Measurements from ENCODE around the gene DGKI. TPM values are rescaled to one million over a fixed set of nuclear protein-coding genes. Genes with fewer than 3 reads are reported as not detected.

Gene DGKI
- total and polyA plus RNA-seq, 4 donors: 0.03 to 1.5 (median 0.33) TPM

GRCh38 chr7:137757146-137757925 lies 89.4 kb downstream of the DGKI start:
- no peak overlapping the region for H3K9ac ChIP-seq (ENCODE audit: insufficient read depth in 1 of 2, low read length in 2 of 2)
- DNase-seq (no peak), ATAC-seq (ENCODE audit: insufficient read depth, low FRiP score) (no peak)
- H3K9me3 ChIP-seq (ENCODE audit: control insufficient read depth in 4 of 4, insufficient read depth in 3 of 4, low read length in 3 of 4): no peaks in the 10 kb centered on the region
- TF ChIP-seq CTCF (IDR thresholded peaks at IDR 0.05; ENCODE audit: control extremely low read depth, extremely low read depth): no peak
- no peaks in the 10 kb centered on the region for H3K27me3 ChIP-seq (ENCODE audit: control insufficient read depth in 3 of 3, insufficient read depth in 3 of 3, low read length in 2 of 3)
- no peaks in the 10 kb centered on the region for H3K36me3 ChIP-seq (ENCODE audit: control insufficient read depth in 4 of 4, insufficient read depth in 4 of 4, low read length in 4 of 4)
- 66 to 77% methylated on average over 10 of the region's 10 CpGs for WGBS, 2 donors
- no peak overlapping the region for H3K4me3 ChIP-seq
- H3K27ac ChIP-seq (ENCODE audit: low read depth in 1 of 2, low read length in 1 of 2): no peak overlapping the region
- no peaks in the 10 kb centered on the region for H3K4me1 ChIP-seq (ENCODE audit: control insufficient read depth in 5 of 5, insufficient read depth in 5 of 5, low read length in 5 of 5)

GRCh38 chr7:137755846-137756651 lies 90.7 kb downstream of the DGKI start:
- ATAC-seq (ENCODE audit: insufficient read depth, low FRiP score): no peak
- H3K9me3 ChIP-seq (ENCODE audit: control insufficient read depth in 4 of 4, insufficient read depth in 3 of 4, low read length in 3 of 4): no peaks in the 10 kb centered on the region
- H3K9ac ChIP-seq (ENCODE audit: insufficient read depth in 1 of 2, low read length in 2 of 2): no peak overlapping the region
- WGBS, 2 donors: 53 to 59% methylated on average over 5 of the region's 5 CpGs
- no peaks in the 10 kb centered on the region for H3K4me1 ChIP-seq (ENCODE audit: control insufficient read depth in 5 of 5, insufficient read depth in 5 of 5, low read length in 5 of 5)
- H3K27ac ChIP-seq (ENCODE audit: low read depth in 1 of 2, low read length in 1 of 2): no peak overlapping the region
- H3K27me3 ChIP-seq (ENCODE audit: control insufficient read depth in 3 of 3, insufficient read depth in 3 of 3, low read length in 2 of 3): no peaks in the 10 kb centered on the region
- DNase-seq: no peak
- no peak overlapping the region for H3K4me3 ChIP-seq
- H3K36me3 ChIP-seq (ENCODE audit: control insufficient read depth in 4 of 4, insufficient read depth in 4 of 4, low read length in 4 of 4): no peaks in the 10 kb centered on the region
- TF ChIP-seq CTCF (IDR thresholded peaks at IDR 0.05; ENCODE audit: control extremely low read depth, extremely low read depth): no peak

GRCh38 chr7:137755427-137755826 lies 91.3 kb downstream of the DGKI start:
- H3K9me3 ChIP-seq (ENCODE audit: control insufficient read depth in 4 of 4, insufficient read depth in 3 of 4, low read length in 3 of 4): no peaks in the 10 kb centered on the region
- no peak overlapping the region for H3K27ac ChIP-seq (ENCODE audit: low read depth in 1 of 2, low read length in 1 of 2)
- H3K4me3 ChIP-seq: no peak overlapping the region
- DNase-seq: no peak
- H3K9ac ChIP-seq (ENCODE audit: insufficient read depth in 1 of 2, low read length in 2 of 2): no peak overlapping the region
- ATAC-seq (ENCODE audit: insufficient read depth, low FRiP score): no peak
- H3K4me1 ChIP-seq (ENCODE audit: control insufficient read depth in 5 of 5, insufficient read depth in 5 of 5, low read length in 5 of 5): no peaks in the 10 kb centered on the region
- no peaks in the 10 kb centered on the region for H3K36me3 ChIP-seq (ENCODE audit: control insufficient read depth in 4 of 4, insufficient read depth in 4 of 4, low read length in 4 of 4)
- H3K27me3 ChIP-seq (ENCODE audit: control insufficient read depth in 3 of 3, insufficient read depth in 3 of 3, low read length in 2 of 3): no peaks in the 10 kb centered on the region
- WGBS, 2 donors: 18 to 28% methylated on average over 4 of the region's 4 CpGs
- TF ChIP-seq CTCF (IDR thresholded peaks at IDR 0.05; ENCODE audit: control extremely low read depth, extremely low read depth): no peak

Measured in lung (tissue), 12 donors.